OCI-LY7 (cell line): ENCODE data around the gene PPHLN1. TPM values are rescaled to one million over a fixed set of nuclear protein-coding genes. Genes with fewer than 3 reads are reported as not detected.
A peak's percentile ranks its signal among the peaks of the same experiment; 100 is the strongest.

ENCODE experiments used
- BruUV-seq: library from RNA; stranded (reverse); fragments of 400-500 nt; replicated peaks from 2 replicates; lab custom pipeline; 2021; lab: Mats Ljungman, UMichigan
- CTCF ChIA-PET: fragments of 300-600 bp; sonication (Branson Sonifier 250); formaldehyde crosslinking; loops from one replicate; lab custom pipeline; 2022; ENCODE audit warnings: antibody characterized with exemption; ENCODE audit not compliant: unreplicated experiment; lab: Charles Lee
- POLR2A ChIA-PET: fragments of 300-600 bp; sonication (Branson Sonifier 250); formaldehyde crosslinking; loops from one replicate; lab custom pipeline; 2022; ENCODE audit warnings: antibody characterized with exemption; lab: Charles Lee
- DNase-seq: peaks from one replicate; pipeline ENCODE4 v3.0.0-alpha.2; 2015; ENCODE audit warnings: low spot score
- H2AFZ ChIP-seq: fragments of 200-600 bp; sonication (generic), shearing (Covaris generic); 2 replicates; pipeline ENCODE4 v1.6.1; 2014; ENCODE audit warnings: mild to moderate bottlenecking, antibody characterized with exemption, low read length, moderate library complexity
- H3K27ac ChIP-seq: fragments of 200-600 bp; sonication (generic); 2 replicates; pipeline ENCODE4 v1.5.1; 2014; ENCODE audit warnings: mixed run types, low read depth, mild to moderate bottlenecking, moderate library complexity, low read length, inconsistent platforms; ENCODE audit not compliant: poor library complexity, severe bottlenecking
- H3K36me3 ChIP-seq: fragments of 200-600 bp; sonication (generic); 2 replicates; pipeline ENCODE4 v1.6.1; 2014; ENCODE audit warnings: mild to moderate bottlenecking, antibody characterized with exemption, low read length, moderate library complexity, mixed read lengths; ENCODE audit not compliant: insufficient read depth
- H3K4me1 ChIP-seq: fragments of 200-600 bp; sonication (generic); 2 replicates; pipeline ENCODE4 v1.5.1; 2014; ENCODE audit warnings: mild to moderate bottlenecking, low read length; ENCODE audit not compliant: insufficient read depth, poor library complexity, severe bottlenecking
- H3K4me2 ChIP-seq: fragments of 200-600 bp; sonication (generic); 2 replicates; pipeline ENCODE4 v1.6.1; 2014; ENCODE audit warnings: mild to moderate bottlenecking, low read length
- H3K4me3 ChIP-seq: fragments of 200-600 bp; sonication (generic); 2 replicates; pipeline ENCODE4 v1.5.1; 2014; ENCODE audit warnings: mild to moderate bottlenecking, low read depth, low read length; ENCODE audit not compliant: poor library complexity, severe bottlenecking
- H3K79me2 ChIP-seq: fragments of 200-600 bp; sonication (generic); 2 replicates; pipeline ENCODE4 v1.6.1; 2016; ENCODE audit warnings: low read depth, mild to moderate bottlenecking, low read length, moderate library complexity, mixed read lengths; ENCODE audit not compliant: insufficient read depth
- H3K9me2 ChIP-seq: fragments of 200-600 bp; sonication (generic); 2 replicates; pipeline ENCODE4 v1.6.1; 2016; ENCODE audit warnings: mild to moderate bottlenecking, low read length, mixed read lengths; ENCODE audit not compliant: insufficient read depth
- H3K9me3 ChIP-seq: fragments of 200-600 bp; sonication (generic); 2 replicates; pipeline ENCODE4 v1.6.1; 2014; ENCODE audit warnings: mild to moderate bottlenecking, mixed run types, low read length, mixed read lengths
- H4K20me1 ChIP-seq: fragments of 200-600 bp; sonication (generic); 2 replicates; pipeline ENCODE4 v1.6.1; 2014; ENCODE audit warnings: mild to moderate bottlenecking, antibody characterized with exemption, low read length, moderate library complexity, mixed read lengths; ENCODE audit not compliant: insufficient read depth
- EZH2phosphoT487 ChIP-seq: fragments of 200-600 bp; sonication (generic); IDR thresholded peaks from 2 replicates; pipeline ENCODE4 v1.6.1; 2018; ENCODE audit warnings: low read depth, borderline replicate concordance, mild to moderate bottlenecking, mixed run types, antibody characterized with exemption, low read length, moderate library complexity, mixed read lengths
- intact Hi-C: fragments of 100-400 bp; cut with micrococcal nuclease; formaldehyde crosslinking; loops from one replicate; pipeline ENCODE4 v1.10.0; 2022; ENCODE audit not compliant: unreplicated experiment
- total RNA-seq, 2 experiments: library from RNA; depleted of rRNA in 1 of 2; stranded (reverse); fragments of >200 nt in 1 of 2; shearing (Covaris generic) in 1 of 2; gene quantifications; 2 replicates each; pipeline ENCODE4 v1.2.3, GENCODE V29; 2014 to 2022
- TF ChIP-seq, protein P1 (sequence below): fragments of 200-600 bp; sonication (generic); conservative IDR thresholded peaks from 2 replicates; pipeline ENCODE4 v1.5.1; 2014; ENCODE audit warnings: mild to moderate bottlenecking, antibody characterized with exemption, low read length, moderate library complexity, mixed read lengths

The PPHLN1 gene
- total RNA-seq, 2 experiments from 2014 or later = 95.3 to 97.6 TPM

DNA sequence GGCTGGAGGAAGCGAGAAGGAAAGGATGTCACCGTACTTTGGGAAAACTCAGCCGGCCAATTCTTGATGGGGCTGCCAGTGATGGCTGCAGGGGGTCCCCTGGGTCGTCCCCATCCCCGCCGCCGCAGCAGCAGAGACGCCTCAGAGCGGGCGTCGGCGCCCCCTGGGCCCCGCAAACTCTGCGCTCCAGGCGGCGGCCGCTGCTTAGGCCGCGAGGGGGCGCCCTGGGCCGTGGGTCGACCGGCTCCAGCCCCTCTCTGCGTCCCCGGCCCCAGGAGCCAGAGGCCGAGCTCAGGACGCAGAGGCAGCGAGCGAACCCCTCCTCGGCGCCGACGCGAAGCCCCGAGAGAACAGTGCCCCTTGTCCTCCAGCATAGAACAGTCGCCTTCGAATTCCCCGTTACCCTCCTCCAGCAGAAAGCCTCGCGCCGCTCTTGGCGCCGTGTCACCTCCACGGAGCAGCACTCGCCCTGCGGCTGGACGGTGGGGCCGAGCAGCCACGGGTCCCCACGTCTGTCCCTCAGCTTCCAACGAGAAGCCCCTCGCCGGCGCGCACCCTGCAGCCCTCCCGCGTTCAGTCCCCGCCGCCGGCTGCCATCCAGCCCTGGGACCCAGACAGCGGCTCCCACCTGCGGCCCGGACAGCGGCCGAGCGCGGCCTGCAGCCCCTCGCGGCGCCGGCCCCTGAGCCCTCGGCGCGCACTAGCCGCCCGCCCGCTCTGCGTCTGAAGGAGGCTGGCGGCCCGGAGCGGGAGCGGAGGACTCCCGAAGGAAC is 157.0 kb downstream of the PPHLN1 start:
- POLR2A ChIA-PET = interaction anchor here (0.6 to 1.5 kb wide), 2 partner anchors 15 to 29 kb away, joined by 3 to 5 read pairs; no protein-coding TSS in a partner anchor

DNA sequence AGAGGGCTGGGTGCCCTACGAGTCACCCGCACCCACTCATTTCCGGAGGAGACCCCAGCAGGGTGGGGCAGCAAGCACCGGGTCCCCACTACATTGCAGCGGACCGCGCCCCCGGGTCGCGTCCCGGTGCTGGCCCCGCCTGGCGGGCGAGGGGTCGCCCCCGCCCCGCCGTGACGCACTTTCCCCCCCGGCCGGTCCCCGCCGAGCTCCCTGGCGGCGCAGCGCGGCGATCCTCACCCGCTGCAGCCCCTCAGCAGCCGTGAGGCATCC is 157.5 kb downstream of the PPHLN1 start:
- Histone ChIP-seq H3K4me3 (peak overlapping the region; percentile 65), H3K36me3 (no peaks in the 10 kb centered on the region), H3K4me2 (peak overlapping the region; percentile 91), H3K4me1 (peaks cover 19% of the 10 kb centered on the region), H3K79me2 (no peaks in the 10 kb centered on the region), H3K9me3 (no peaks in the 10 kb centered on the region), H2AFZ (peak overlapping the region; percentile 76; the same call in 1 of the 2 replicates), H4K20me1 (no peaks in the 10 kb centered on the region; the same call in 1 of the 2 replicates), H3K27ac (no peak overlapping the region), H3K9me2 (no peaks in the 10 kb centered on the region)
- TF ChIP-seq, protein P1, sequence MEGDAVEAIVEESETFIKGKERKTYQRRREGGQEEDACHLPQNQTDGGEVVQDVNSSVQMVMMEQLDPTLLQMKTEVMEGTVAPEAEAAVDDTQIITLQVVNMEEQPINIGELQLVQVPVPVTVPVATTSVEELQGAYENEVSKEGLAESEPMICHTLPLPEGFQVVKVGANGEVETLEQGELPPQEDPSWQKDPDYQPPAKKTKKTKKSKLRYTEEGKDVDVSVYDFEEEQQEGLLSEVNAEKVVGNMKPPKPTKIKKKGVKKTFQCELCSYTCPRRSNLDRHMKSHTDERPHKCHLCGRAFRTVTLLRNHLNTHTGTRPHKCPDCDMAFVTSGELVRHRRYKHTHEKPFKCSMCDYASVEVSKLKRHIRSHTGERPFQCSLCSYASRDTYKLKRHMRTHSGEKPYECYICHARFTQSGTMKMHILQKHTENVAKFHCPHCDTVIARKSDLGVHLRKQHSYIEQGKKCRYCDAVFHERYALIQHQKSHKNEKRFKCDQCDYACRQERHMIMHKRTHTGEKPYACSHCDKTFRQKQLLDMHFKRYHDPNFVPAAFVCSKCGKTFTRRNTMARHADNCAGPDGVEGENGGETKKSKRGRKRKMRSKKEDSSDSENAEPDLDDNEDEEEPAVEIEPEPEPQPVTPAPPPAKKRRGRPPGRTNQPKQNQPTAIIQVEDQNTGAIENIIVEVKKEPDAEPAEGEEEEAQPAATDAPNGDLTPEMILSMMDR = no peak
- no peak for TF ChIP-seq EZH2phosphoT487
- no TSS peak for BruUV-seq
- ChIA-PET POLR2A (interaction anchor here (0.6 to 1.5 kb wide), 2 partner anchors 15 to 30 kb away, joined by 3 to 5 read pairs; no protein-coding TSS in a partner anchor), CTCF (no interaction called here)
- DNase-seq = no peak
- intact Hi-C loops = loop anchor here (1.0 kb wide), 1 partner anchor 86 kb away; no protein-coding TSS in a partner anchor

More for the DNA sequence above, 157.0 kb downstream of the PPHLN1 start:
- intact Hi-C loops = loop anchor here (1.0 kb wide), 1 partner anchor 86 kb away; no protein-coding TSS in a partner anchor
- no peak overlapping the region for H3K27ac ChIP-seq
- H3K9me2 ChIP-seq = no peaks in the 10 kb centered on the region
- BruUV-seq = no TSS peak
- H3K79me2 ChIP-seq = no peaks in the 10 kb centered on the region
- peak overlapping the region; percentile 65 for H3K4me3 ChIP-seq
- H3K36me3 ChIP-seq = no peaks in the 10 kb centered on the region
- H3K4me2 ChIP-seq = peak overlapping the region; percentile 91
- H4K20me1 ChIP-seq = no peaks in the 10 kb centered on the region
- CTCF ChIA-PET = no interaction called here
- no peak for TF ChIP-seq EZH2phosphoT487
- TF ChIP-seq, protein P1 = peak; percentile 88
- peak; percentile 73 for DNase-seq
- peak overlapping the region; percentile 76 for H2AFZ ChIP-seq
- H3K9me3 ChIP-seq = no peaks in the 10 kb centered on the region
- peaks cover 19% of the 10 kb centered on the region for H3K4me1 ChIP-seq

DNA sequence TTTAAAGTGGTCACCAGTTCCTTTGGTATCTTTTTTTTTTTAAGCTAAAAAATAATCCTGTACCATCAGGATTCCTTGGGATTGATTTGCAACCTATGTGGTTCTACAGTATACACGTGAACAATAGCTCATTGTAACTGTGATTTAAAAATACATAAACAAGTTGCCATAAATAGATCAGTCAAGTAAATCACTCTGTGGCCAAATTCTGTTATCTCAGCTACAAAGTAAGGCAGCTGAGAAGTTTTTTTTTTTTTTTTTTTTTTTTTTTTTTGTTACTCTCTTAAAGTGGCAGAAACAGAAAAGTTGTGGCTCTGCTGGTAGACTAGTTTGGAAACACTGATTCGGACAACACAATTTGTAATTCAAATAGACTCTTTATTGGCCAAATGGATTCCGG is 159.0 kb downstream of the PPHLN1 start:
- no peak for DNase-seq
- BruUV-seq = no TSS peak

More for the DNA sequence above, 159.0 kb downstream of the PPHLN1 start:
- Histone ChIP-seq H3K9me3 (no peaks in the 10 kb centered on the region), H3K36me3 (no peaks in the 10 kb centered on the region), H3K4me1 (peaks cover 19% of the 10 kb centered on the region), H3K4me2 (no peak overlapping the region), H3K4me3 (no peak overlapping the region), H2AFZ (no peak overlapping the region), H3K9me2 (no peaks in the 10 kb centered on the region), H3K79me2 (no peaks in the 10 kb centered on the region), H4K20me1 (no peaks in the 10 kb centered on the region; the same call in 1 of the 2 replicates), H3K27ac (no peak overlapping the region)
- intact Hi-C loops = no loop called here
- TF ChIP-seq EZH2phosphoT487 = no peak
- TF ChIP-seq, protein P1 = no peak
- POLR2A ChIA-PET = interaction anchor here (0.5 to 0.9 kb wide), 5 partner anchors 28 to 681 kb away, joined by 3 to 6 read pairs (median 4); no protein-coding TSS in a partner anchor
- CTCF ChIA-PET = interaction anchor here (0.5 to 1.4 kb wide), 2 partner anchors 14 to 81 kb away, joined by 3 read pairs; no protein-coding TSS in a partner anchor
